Activated T-cell treated with anti-CD3 and anti-CD28 coated beads for 4 hours (primary cell): ENCODE measurements around the gene ATP6V0A1.
"Not testable (repeated sequence)": the region's sequence is repeated elsewhere in the genome, so short reads cannot be mapped to it uniquely, and the experiment has no call there.

Source experiments
- DNase-seq: peaks from one replicate; pipeline ENCODE4 v3.0.0-alpha.2; 2020

ATP6V0A1 gene

GRCh38 chr17:42477824-42478223 is 19.1 kb downstream of the ATP6V0A1 start:
- DNase-seq, result not testable (repeated sequence)

DNA sequence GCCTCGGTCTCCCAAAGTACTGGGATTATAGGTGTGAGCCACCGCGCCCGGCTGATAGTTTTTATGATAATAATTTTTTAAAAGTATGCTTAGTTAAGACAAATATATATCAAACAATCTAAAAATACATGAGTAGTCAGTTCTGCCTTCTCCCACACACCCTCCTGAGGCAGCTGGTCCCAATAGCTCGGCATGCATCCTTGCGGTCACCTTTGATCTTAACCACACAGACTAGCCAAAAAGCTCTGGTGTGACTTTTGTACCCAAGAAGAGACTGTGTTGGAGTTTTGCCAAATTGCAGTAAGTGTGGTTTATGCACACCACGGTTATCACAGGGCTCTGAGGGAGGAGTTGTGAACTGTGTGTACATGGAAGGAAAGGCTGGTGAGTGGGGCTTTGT is 25.6 kb downstream of the ATP6V0A1 start:
- peak; percentile 36 for DNase-seq

DNA sequence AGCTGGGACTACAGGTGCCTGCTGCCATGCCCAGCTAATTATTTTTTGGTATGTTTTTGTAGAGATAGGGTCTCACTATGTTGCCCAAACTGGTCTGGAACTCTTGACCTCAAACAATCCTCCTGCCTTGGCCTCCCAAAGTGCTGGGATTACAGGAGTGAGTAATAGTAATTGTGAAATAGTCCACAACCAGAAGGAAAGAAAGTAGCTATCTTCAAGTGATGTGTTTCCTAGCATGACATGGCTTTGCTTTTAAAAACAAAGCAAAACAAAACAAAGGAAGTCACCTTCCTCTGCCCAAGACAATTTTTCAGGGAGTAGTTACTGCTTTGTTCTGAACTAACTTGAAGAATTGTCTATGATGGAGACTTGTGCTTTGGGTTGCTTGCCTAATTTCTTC is 27.0 kb downstream of the ATP6V0A1 start:
- no peak for DNase-seq

DNA sequence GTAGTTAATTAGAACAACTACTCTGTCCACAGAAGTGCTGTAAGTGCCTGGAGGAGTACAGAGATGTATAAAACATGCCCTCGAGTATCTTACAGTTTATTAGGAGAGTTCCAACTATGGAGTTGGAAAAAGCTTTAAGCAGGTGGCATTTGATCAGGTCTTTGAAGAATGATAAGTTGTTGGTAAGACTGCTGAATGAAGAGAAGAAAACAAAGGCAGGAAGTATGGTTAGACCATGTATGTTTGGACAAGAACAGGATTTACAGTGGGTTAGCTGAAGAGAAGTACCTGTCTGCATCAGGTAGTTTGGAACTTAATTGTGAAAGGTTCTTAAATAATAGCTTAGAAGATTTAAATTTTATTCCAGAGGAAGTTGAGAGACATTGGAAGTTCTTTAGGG is 29.4 kb downstream of the ATP6V0A1 start:
- no peak for DNase-seq

DNA sequence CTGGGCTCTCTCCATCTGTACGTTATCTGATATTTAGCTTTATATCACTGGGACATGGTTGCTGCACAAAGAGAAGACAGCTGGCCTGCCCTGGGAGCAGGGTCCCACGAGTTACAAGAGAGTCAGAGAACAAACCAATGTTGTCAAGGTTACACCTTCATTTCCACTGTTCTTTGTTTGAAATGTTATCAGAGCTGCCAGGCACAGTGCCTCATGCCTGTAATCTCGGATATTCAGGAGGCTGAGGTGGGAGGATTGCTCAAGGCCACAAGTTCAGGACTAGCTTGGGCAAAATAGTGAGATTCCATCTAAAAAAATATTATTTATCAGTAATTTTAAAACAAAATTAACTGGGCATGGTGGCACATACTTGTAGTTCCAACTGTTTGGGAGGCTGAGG is 34.6 kb downstream of the ATP6V0A1 start:
- DNase-seq, result no peak

DNA sequence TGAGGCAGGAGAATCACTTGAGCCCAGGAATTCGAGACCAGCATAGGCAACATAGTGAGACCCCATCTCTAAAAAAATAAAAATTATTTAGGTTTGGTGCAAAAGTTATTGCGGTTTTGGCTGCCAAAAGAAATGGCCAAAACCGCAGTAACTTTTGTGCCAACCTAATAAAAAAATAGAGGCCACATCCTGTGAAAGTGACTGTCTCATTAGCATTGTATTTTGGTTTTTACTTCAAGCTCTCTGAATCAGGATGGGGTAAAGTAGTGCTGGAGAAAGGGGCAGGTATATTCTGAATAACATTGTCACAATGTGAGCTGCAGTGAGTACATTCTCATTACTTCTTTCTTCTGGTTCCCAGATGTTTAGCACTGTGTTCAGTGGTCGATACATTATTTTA is 36.0 kb downstream of the ATP6V0A1 start:
- DNase-seq, result no peak

DNA sequence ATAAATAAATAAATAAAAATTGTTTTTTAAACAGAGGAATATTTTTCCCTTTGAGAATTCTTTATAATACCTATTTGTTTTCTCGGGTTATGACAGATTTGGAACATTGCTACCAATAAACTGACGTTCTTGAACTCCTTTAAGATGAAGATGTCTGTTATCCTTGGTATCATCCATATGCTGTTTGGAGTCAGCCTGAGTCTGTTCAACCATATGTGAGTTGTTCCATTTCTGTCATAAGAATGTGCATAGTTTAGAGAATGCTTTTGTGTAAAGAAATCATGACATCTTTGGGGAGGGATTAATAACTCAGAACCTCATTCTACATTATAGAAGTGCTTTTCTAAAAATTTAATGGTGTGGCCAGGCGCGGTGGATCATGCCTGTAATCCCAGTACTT is 40.1 kb downstream of the ATP6V0A1 start:
- no peak for DNase-seq

GRCh38 chr17:42502091-42502490 is 43.4 kb downstream of the ATP6V0A1 start:
- DNase-seq, result no peak

DNA sequence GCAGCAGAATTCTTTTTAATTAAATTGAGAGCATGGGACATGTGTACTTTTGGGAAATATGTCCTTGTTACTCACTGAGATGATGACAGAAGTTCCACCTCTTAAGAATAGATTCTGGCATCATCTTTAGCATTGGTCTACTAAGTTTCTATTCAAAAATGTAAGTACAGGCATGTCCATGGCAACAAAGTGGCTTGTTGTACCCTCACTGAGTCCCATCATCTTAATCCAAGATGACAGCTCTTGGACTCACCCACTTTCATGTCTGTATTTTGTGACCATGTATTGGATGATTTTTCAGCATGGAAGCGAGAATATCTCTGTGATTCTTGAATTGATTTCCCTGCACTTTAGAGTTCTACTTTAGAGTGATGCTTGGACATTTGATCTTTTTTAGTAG is 44.2 kb downstream of the ATP6V0A1 start:
- DNase-seq, result no peak

GRCh38 chr17:42507671-42508070 is 49.0 kb downstream of the ATP6V0A1 start:
- DNase-seq, result no peak

DNA sequence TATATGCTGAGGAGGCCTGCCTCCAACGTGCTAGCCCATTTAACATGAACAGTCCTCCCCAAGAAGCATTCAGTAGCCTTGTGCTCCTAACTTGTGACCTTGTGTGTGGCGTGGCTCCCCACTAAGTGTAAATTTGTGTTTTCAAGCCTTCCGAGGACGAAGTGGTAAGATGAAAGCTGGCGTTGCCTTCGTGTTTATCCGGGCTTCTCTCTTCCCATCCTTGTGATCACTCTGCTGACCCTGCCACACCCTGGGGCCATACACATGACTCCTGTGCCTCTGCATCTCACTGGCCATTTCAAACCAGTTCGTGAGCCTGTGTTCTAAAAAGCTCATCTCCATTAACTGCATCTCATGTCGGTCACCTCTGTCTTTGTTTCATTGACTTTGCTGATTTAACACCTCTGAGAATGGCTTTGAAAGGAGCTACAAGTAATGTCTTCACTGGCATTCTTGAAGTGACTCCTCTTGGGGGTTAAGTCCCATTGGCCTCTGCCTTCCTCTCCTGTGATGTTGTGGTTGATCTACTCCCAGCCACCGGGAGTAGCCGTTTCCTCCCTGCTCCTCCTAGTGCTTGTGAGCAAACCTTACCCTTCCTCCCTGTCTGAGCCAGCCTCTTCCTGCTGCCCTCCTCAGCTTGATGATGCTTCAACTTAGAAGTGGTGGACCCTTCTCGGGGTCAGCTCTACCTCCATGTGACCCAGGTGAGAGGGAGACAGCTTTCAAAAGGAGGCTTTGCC is 49.9 kb downstream of the ATP6V0A1 start:
- no peak for DNase-seq

DNA sequence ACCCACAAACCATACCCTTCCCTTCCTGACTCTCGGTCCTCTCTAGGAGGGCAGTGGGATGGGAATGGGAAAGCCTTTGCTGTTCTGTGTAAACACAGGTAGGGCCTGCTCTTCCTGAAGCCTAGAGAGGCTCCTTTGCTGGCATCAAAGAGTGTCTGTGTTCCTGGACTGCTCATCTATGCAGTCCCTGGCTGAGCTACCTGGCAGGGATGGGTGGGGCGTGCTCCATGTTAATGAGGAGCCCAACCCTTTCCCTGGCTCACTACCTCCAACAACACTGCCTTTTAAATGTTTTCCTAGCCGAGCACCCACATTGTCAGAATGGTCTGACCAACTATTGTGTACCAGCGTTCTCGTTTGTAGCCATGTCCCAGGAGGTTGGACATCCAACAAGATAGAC is 50.7 kb downstream of the ATP6V0A1 start:
- DNase-seq, result no peak

GRCh38 chr17:42509841-42510240 is 51.2 kb downstream of the ATP6V0A1 start:
- DNase-seq, result no peak

GRCh38 chr17:42512246-42512645 is 53.6 kb downstream of the ATP6V0A1 start:
- DNase-seq, result no peak

DNA sequence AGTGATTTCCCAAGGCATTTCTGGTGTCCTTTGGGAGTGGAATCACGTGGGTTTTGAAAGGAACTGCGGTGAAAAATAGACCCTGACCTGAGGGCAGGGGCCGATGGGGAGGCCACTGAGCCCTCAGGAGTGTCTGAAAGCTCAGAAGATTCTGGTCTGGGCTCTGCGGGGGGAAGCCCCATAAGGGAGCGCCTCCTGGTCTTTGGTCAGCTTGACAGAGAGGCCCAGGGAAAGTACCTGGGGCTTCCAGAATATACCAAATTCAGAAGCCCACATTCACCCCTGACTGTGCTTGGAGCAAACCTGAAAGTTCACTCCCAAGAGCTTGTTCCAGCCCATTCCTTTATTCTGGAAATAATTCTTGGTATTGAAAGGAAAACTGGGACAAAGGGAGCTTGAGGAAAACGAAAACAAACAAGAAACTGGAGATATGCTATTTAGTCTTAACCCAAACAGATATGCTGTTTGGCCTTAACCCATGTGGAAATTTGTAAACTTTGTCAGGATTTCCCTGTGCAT is 54.1 kb downstream of the ATP6V0A1 start:
- DNase-seq, result no peak

GRCh38 chr17:42513686-42514085 is 55.0 kb downstream of the ATP6V0A1 start:
- no peak for DNase-seq

- no peak for DNase-seq
These were observed 55.6 kb downstream of the ATP6V0A1 start for GRCh38 chr17:42514279-42514678.

DNA sequence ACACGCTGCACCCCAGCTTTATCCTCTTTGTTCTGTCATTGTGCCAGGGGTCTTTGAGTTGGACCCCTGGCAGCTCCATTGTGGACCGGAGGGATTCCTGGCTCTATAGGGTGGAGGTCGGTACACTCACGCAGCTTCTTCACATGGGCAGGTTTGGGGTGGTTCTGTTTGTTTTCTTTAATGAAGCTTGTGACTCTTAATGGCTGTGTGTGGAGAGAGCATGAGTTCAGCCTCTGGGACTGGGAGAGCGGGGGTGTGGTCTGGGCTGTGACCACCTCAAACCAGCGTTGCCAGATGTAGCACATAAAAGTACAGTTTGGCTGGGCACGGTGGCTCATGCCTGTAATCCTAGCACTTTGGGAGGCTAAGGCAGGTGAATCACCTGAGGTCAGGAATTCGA is 56.2 kb downstream of the ATP6V0A1 start:
- no peak for DNase-seq

DNA sequence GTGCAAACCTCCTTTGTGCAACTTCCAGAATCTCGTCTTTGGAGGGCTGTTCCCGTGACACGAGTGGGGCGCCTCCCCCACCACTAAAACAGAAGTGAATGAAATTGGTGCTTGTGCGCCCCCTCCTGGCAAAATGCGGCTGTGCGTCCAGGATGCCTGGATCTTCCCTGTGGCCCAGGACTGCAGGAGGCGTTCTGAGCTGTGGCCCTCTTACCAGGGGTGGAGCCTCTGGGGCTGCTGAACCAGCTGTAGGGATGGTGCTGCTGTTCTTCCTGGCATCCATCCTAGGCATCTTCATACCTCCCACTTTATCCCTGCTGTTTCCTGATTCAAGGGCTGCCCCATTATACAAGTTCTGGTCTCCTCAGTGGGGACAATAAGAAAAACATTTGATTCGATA is 58.8 kb downstream of the ATP6V0A1 start:
- peak; percentile 78 for DNase-seq

DNA sequence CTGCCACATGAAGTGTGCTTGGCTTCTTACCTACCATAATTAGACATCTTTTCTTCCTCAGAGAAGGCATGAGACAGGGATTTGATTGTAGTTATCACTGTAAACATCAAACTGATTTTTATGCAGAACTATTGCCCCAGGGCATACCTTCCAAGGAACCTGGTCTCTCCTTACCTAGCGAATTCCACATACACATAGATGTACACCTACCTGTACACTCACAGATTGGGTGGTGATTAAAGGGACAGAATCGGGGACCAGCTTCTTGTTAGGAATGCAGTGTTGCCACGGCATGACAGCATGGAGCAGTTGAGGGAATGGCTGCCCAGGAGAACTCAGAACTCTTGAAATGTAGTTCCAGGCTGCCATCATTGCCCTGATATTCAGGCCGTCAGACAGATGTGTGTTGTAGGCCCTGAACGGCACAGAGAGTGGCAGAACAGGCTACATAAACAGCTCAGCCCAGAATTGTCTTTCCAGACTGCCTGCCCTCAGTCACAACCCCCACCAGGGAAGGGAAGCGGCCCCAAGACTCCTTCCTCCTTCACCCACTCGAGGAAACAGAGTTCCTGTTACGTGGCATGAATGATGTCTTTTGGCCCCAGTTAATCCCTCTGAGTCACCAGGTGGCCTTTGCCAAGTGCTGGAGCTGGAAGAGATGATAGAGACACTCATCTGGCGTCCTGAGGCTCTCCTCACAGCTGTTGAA is 59.5 kb downstream of the ATP6V0A1 start:
- no peak for DNase-seq

DNA sequence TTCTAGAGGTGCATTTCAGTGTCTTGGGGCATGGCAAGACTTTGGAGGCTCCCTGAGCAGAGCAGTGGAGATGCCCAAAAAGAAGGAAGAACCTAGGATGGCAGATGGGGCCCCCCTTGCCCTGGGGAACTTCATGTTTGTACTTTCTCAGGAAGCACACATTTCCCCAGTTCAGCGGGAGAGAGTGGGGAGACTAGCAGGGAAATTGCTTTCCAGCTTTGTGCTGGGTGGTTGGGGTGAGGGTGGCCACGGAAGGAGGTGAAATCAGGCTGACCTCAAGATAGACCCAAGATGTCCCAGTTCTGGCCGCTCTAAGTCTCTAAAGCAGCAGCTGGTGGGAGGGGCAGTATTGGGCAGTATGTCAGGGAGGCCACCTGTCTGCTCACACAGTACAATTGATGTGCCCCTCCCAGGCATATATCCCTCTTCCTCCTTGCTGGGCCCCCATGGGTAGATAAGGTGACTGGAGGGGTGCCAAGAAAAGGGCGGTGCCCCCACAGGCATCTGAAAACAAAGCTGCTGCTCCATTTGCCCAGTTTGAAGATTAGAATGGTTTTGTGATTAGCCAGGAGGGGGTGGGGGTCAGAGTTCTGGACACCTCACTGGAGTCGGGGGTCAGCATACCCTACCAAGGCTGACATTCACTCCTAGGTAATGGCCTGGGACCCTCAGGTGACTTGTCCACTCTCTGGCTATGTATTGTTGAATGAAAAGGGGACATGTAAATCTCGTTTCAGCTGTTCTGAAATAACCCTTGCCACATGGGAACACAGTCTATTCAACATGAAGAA is 60.3 kb downstream of the ATP6V0A1 start:
- DNase-seq, result no peak

- DNase-seq, result no peak
These were observed 61.1 kb downstream of the ATP6V0A1 start for GRCh38 chr17:42519546-42520491.
